GM18873 (cell line): ENCODE measurements around the gene DNAH7.
"Not testable (repeated sequence)": the region's sequence is repeated elsewhere in the genome, so short reads cannot be mapped to it uniquely, and the experiment has no call there.

ENCODE experiments used
- ATAC-seq: cut with Tn5 transposase; IDR thresholded peaks from one replicate; pipeline ENCODE4 v1.9.1; 2021; ENCODE audit warnings: mild to moderate bottlenecking, moderate library complexity, moderate number of reproducible peaks; ENCODE audit not compliant: unreplicated experiment, low FRiP score

DNAH7 gene

DNA sequence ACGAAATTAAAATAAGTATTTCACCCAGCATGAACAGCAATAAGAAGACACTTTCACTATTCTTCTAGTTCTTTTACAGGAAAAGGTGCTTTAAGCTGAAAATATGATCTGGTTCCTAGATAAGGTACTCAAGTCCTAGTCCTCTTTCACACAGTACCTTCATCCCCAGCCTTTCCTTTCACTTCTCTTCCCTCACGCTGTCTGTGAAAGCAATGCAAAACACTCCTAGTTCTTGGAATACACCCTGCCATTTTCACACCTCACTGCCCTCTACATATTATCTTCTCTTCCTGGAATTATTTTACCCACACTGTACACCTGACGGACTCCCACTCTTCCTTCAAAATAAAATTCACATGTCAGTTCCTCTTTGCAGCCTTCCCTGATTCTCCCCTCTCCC, 82.9 kb downstream of the DNAH7 start:
- ATAC-seq: no peak

GRCh38 chr2:195984923-195985726, 83.5 kb downstream of the DNAH7 start:
- no peak for ATAC-seq

- ATAC-seq: no peak
Observed at GRCh38 chr2:195967336-195967735, 101.3 kb downstream of the DNAH7 start.

GRCh38 chr2:195961873-195962272, 106.8 kb downstream of the DNAH7 start:
- ATAC-seq: no peak

GRCh38 chr2:195959341-195959740, 109.3 kb downstream of the DNAH7 start:
- no peak for ATAC-seq

- ATAC-seq: no peak
Observed at GRCh38 chr2:195956725-195957124, 111.9 kb downstream of the DNAH7 start.

- no peak for ATAC-seq
Observed at GRCh38 chr2:195945056-195945455, 123.6 kb downstream of the DNAH7 start.

DNA sequence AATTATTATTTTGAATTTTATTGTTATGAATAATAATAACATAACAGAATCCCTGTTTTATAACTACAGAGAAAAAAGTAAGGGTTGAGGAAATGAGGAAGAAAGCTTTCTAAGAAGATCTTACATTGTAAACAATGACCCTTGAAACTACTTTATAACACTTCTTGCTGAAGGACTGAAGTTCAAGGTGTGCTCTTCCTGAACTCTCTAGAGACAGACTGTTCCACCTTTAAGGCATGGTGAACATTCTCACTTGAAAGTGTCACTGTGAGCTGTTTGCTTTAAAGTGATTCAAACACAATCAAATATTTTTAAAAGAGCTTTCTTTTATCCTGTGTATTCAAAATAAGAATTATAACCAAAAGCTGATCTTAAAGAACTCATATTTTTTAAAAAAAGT, 131.5 kb downstream of the DNAH7 start:
- ATAC-seq: no peak

- ATAC-seq: no peak
Observed at GRCh38 chr2:195934484-195934883, 134.2 kb downstream of the DNAH7 start.

GRCh38 chr2:195929531-195929930, 139.1 kb downstream of the DNAH7 start:
- no peak for ATAC-seq

- ATAC-seq: no peak
Observed at GRCh38 chr2:195925120-195925519, 143.5 kb downstream of the DNAH7 start.

DNA sequence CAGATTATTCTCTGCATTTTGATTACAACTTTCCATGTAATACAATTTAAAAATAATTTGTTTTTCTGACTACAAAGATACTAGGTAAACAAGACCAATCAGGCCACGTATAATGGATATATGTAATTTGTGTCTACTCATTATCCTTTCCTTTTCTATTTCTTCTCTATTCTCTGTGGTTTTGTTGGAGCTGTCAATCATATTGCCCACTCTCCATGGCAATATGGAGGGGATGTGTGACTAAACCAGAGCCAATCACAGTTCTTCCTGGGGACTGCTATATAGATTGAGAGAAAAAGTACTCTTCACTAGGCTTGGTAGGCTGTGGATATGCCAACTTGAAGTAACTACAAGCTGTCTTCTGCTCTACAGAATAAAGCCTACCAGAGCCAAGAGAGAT, 144.7 kb downstream of the DNAH7 start:
- ATAC-seq: no peak

GRCh38 chr2:195917021-195917600, 151.5 kb downstream of the DNAH7 start:
- ATAC-seq: not testable (repeated sequence)

DNA sequence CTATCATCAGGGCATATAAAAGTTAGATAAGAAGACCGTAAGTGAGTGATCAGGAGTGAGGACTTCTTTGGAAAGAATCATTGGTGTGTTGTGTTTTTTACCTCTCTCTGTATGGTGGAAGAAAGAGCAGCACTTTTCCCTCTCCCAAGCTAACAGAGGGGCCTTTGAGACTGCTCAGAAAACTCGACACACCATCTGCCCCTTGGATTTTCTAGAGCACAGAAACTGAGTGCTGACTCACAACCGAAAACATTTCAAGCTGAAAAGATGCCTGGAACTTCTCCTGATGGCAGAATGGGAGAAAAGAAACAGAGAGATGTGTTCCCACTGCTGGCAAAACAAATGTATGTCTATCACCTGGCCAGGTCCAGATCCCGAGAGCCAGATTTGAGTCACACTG, 156.6 kb downstream of the DNAH7 start:
- no peak for ATAC-seq

GRCh38 chr2:195910570-195910969, 158.1 kb downstream of the DNAH7 start:
- no peak for ATAC-seq

DNA sequence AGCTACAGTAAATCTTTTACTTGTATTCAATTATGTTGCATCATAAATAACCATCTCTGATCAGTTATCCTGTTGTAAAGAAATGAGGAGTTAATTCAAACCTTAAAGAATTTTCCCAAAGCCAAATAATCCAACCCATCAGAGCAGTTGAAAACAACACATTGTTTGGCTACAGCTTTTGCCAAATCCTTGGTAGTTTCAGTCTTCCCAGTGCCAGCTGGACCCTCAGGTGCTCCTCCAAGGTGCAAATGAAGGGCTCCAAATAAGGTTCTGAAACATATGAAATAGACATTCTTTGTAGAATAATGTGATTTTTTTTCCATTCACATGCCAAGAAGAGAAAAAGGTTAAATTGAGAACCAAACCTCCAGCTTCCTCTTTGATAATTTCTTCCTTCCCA, 158.7 kb downstream of the DNAH7 start:
- ATAC-seq: no peak

DNA sequence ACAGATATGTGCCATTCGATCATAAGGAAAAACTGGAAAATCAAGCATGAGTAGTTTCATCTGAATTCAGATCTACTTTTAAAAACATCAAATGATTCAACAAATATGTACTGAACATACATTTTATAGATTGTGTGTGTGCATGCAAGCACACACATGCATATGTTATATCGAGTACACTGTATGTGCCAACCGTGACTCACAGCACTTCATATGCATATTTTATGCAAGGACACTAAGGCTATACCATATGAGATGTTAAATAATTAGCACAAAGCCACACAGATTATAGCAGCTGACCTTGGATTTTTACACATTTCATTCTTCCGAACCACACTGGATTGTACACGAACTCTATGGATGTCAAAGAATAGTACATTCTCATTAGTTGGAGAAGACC, 161.2 kb downstream of the DNAH7 start:
- ATAC-seq: no peak

DNA sequence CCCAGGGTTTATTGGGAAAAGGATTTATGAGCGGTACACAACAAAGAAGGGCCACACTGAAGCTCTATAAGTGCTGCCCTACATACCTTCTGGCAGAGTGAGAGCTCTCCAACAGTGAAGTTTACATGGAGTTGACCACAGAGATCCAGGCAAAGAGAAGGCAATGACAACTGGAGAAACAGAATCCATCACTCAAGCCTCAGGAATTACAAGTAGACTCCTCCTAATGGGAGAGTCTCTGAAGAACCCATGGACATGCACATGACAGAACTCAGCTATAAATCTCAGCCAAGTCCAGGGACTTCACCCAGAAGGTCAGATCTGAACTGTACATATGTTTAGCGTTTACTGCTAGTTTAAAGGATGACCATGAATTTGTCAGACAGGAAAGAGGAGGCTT, 164.7 kb downstream of the DNAH7 start:
- no peak for ATAC-seq

DNA sequence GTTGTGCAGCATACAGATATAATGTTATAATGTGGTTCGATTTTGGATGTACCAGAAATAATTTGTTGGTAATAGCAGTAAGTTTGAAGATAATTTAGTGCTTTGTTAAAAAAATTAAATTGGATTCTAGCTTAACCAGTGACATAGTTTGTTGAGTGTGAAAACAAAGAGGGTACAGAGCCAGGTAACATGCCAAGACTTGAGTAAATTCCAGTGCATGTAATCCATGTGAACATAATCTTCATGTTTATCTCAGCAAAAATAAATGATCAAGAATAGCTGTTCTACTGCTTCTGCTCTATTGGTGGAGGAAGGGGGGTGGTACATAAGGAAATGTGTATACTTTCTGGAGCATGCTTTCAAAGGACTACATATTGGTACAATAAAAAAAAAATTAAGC, 165.8 kb downstream of the DNAH7 start:
- no peak for ATAC-seq

DNA sequence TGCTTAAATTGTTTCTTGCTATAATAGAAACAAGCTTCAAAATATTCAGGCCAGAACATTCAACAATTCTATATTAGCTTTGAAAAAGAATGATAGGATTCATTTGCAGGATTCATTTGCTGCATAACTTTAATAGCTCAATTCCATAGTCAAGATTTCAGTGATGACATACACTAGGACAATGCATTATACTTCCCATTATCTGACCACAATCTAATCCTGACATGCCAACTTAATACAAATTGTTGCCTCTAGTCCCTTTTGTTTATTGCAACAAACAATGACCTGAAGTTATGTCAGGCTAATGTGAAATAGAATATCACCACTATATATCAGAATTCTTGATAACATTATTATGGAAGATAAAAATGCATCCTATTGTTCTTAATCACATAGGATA, 169.4 kb downstream of the DNAH7 start:
- no peak for ATAC-seq

- no peak for ATAC-seq
Observed at GRCh38 chr2:195898505-195899191, 170.0 kb downstream of the DNAH7 start.

- no peak for ATAC-seq
Observed at GRCh38 chr2:195891081-195891480, 177.6 kb downstream of the DNAH7 start.
